ENCODE results near the gene HFM1. TPM values are rescaled to one million over a fixed set of nuclear protein-coding genes. Genes with fewer than 3 reads are reported as not detected.

Gene HFM1
- total RNA-seq, 1 experiment from 2014 or later, result 2.4 TPM

- Histone ChIP-seq H3K23me2 (ENCODE audit: insufficient read length, low read depth, low read length, poor library complexity, severe bottlenecking) (no peaks in the 10 kb centered on the region), H2BK20ac (ENCODE audit: low read depth, low read length, poor library complexity, severe bottlenecking) (no peak overlapping the region), H4K91ac (ENCODE audit: insufficient read length, low read depth, low read length) (no peak overlapping the region), H4K20me1 (ENCODE audit: control insufficient read depth, insufficient read depth, insufficient read length) (no peaks in the 10 kb centered on the region), H2BK120ac (ENCODE audit: low read depth, low read length, poor library complexity, severe bottlenecking) (no peak overlapping the region), H3K27ac (ENCODE audit: insufficient read length, low read depth, low read length) (no peak overlapping the region), H3K18ac (ENCODE audit: insufficient read length, low read depth, low read length) (no peak overlapping the region), H3K4me1 (ENCODE audit: insufficient read depth, low read length) (no peaks in the 10 kb centered on the region), H3K56ac (ENCODE audit: insufficient read length, low read depth, low read length) (no peak overlapping the region), H4K8ac (replicated peaks; ENCODE audit: insufficient read length, low read depth, low read length) (no peak overlapping the region), H3K9ac (ENCODE audit: extremely low read depth, insufficient read length, low read length) (no peak overlapping the region), H3K79me2 (ENCODE audit: insufficient read depth, low read length) (no peaks in the 10 kb centered on the region), H3K14ac (ENCODE audit: insufficient read depth, low read length) (no peak overlapping the region), H3K9me3 (ENCODE audit: control insufficient read depth, low read depth, low read length) (no peaks in the 10 kb centered on the region), H4K5ac (ENCODE audit: insufficient read length, low read depth, low read length) (no peak overlapping the region), H3K79me1 (ENCODE audit: insufficient read depth, low read depth, low read length, poor library complexity, severe bottlenecking) (no peaks in the 10 kb centered on the region), H3K4ac (ENCODE audit: low read depth, low read length) (no peak overlapping the region), H2BK5ac (ENCODE audit: insufficient read length, low read length) (no peak overlapping the region), H3T11ph (ENCODE audit: low read length) (no peak overlapping the region), H2BK12ac (ENCODE audit: insufficient read length, low read depth, low read length) (no peak overlapping the region), H3K27me3 (ENCODE audit: insufficient read depth, low read length) (no peaks in the 10 kb centered on the region), H2AK5ac (ENCODE audit: insufficient read length, low read length) (no peak overlapping the region), H2AFZ (ENCODE audit: low read length) (no peak overlapping the region), H3K23ac (ENCODE audit: insufficient read length, low read depth, low read length) (no peak overlapping the region), H2BK15ac (ENCODE audit: low read depth, low read length) (no peak overlapping the region), H3K4me2 (ENCODE audit: insufficient read depth, insufficient read length, low read length) (no peak overlapping the region)
- Mint-ChIP-seq H3K9me3 (peaks cover 13 to 22% of the 10 kb centered on the region in 2 experiments), H3K36me3 (ENCODE audit: insufficient read depth in 1 of 3, low read depth in 3 of 3) (peaks cover 5 to 10% (median 7%) of the 10 kb centered on the region in 3 experiments), H3K4me1 (0 out of 4 replicates have a peak, but pooled peaks cover 2 to 3% of the 10 kb centered on the region in 2 experiments), H3K27me3 (ENCODE audit: low read depth) (no peaks in the 10 kb centered on the region), H3K27ac (no peak overlapping the region), H3K4me3 (no peak overlapping the region)
- no peak for DNase-seq
- WGBS (ENCODE audit: extremely low coverage, insufficient read length, low lambda C conversion rate), result no CpG with 5 or more reads among the region's 4 CpGs
- TF ChIP-seq, protein P1, sequence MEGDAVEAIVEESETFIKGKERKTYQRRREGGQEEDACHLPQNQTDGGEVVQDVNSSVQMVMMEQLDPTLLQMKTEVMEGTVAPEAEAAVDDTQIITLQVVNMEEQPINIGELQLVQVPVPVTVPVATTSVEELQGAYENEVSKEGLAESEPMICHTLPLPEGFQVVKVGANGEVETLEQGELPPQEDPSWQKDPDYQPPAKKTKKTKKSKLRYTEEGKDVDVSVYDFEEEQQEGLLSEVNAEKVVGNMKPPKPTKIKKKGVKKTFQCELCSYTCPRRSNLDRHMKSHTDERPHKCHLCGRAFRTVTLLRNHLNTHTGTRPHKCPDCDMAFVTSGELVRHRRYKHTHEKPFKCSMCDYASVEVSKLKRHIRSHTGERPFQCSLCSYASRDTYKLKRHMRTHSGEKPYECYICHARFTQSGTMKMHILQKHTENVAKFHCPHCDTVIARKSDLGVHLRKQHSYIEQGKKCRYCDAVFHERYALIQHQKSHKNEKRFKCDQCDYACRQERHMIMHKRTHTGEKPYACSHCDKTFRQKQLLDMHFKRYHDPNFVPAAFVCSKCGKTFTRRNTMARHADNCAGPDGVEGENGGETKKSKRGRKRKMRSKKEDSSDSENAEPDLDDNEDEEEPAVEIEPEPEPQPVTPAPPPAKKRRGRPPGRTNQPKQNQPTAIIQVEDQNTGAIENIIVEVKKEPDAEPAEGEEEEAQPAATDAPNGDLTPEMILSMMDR (conservative IDR thresholded peaks at IDR 0.05), result no peak
Measured at GRCh38 chr1:91224878-91225277, 179.8 kb downstream of the HFM1 start.

Data from H9 (cell line).